Inferior parietal cortex (tissue), 1 donor: Measurements from ENCODE around the gene ZWILCH.
"Not testable (repeated sequence)": the region's sequence is repeated elsewhere in the genome, so short reads cannot be mapped to it uniquely, and the experiment has no call there.

Experiments
- DNase-seq: peaks from one replicate; pipeline ENCODE4 v3.0.0-alpha.2; 2016; ENCODE audit errors: extremely low spot score

The ZWILCH gene

GRCh38 chr15:66504563-66505429 is at the start of gene ZWILCH, which contains the start of gene RPL4:
Gene ZWILCH (plus strand): TSS chr15:66505326. CDS start chr15:66505339, 13 bp downstream.
Gene RPL4 (minus strand): TSS chr15:66504855. CDS start chr15:66504790, 65 bp downstream.
- DNase-seq: peak; percentile 87

GRCh38 chr15:66456211-66456610 is 48.9 kb upstream of the ZWILCH start:
- DNase-seq: no peak

- no peak for DNase-seq
These were observed 45.1 kb upstream of the ZWILCH start for GRCh38 chr15:66459818-66460615.

- DNase-seq: not testable (repeated sequence)
These were observed 43.8 kb upstream of the ZWILCH start for GRCh38 chr15:66461294-66461693.

- no peak for DNase-seq
These were observed 43.2 kb upstream of the ZWILCH start for GRCh38 chr15:66461917-66462316.

- no peak for DNase-seq
These were observed 42.5 kb upstream of the ZWILCH start for GRCh38 chr15:66462627-66463026.

- not testable (repeated sequence) for DNase-seq
These were observed 39.8 kb upstream of the ZWILCH start for GRCh38 chr15:66465294-66465693.

GRCh38 chr15:66467162-66468040 is 37.7 kb upstream of the ZWILCH start:
- not testable (repeated sequence) for DNase-seq

- DNase-seq: not testable (repeated sequence)
These were observed 34.3 kb upstream of the ZWILCH start for GRCh38 chr15:66470825-66471224.

GRCh38 chr15:66472176-66472999 is 32.7 kb upstream of the ZWILCH start:
- DNase-seq: no peak

GRCh38 chr15:66474135-66474534 is 31.0 kb upstream of the ZWILCH start:
- DNase-seq: peak; percentile 38

- DNase-seq: no peak
These were observed 30.2 kb upstream of the ZWILCH start for GRCh38 chr15:66474963-66475362.

- no peak for DNase-seq
These were observed 28.6 kb upstream of the ZWILCH start for GRCh38 chr15:66476535-66476934.

GRCh38 chr15:66477011-66477410 is 28.1 kb upstream of the ZWILCH start:
- peak; percentile 62 for DNase-seq

- DNase-seq: no peak
These were observed 24.9 kb upstream of the ZWILCH start for GRCh38 chr15:66480267-66480666.

GRCh38 chr15:66481107-66481856 is 23.8 kb upstream of the ZWILCH start:
- no peak for DNase-seq

- DNase-seq: peak; percentile 49
These were observed 22.6 kb upstream of the ZWILCH start for GRCh38 chr15:66482539-66482938.

- DNase-seq: no peak
These were observed 22.0 kb upstream of the ZWILCH start for GRCh38 chr15:66483131-66483566.

- no peak for DNase-seq
These were observed 20.5 kb upstream of the ZWILCH start for GRCh38 chr15:66484539-66485112.
